ENCODE measurements around the gene BMPER. TPM values are rescaled to one million over a fixed set of nuclear protein-coding genes. Genes with fewer than 3 reads are reported as not detected.

BMPER gene
- total and polyA plus RNA-seq, 2 donors (not counting 1 experiment from before 2014, with no cell fraction given): 12.2 to 15.9 TPM

GRCh38 chr7:34130558-34131295, 225.4 kb downstream of the BMPER start:
- no peak overlapping the region for H3K9ac ChIP-seq (ENCODE audit: insufficient read depth, low read length)
- no peak overlapping the region for H3K4me3 ChIP-seq (replicated peaks in 1 of 4; ENCODE audit: control extremely low read depth in 1 of 4, insufficient read depth in 1 of 4, low read depth in 3 of 4, low read length in 4 of 4)
- no peaks in the 10 kb centered on the region for H4K20me1 ChIP-seq (ENCODE audit: control insufficient read depth, extremely low read depth, insufficient read depth, low read length)
- no peaks in the 10 kb centered on the region for H3K27me3 ChIP-seq (ENCODE audit: control insufficient read depth, insufficient read depth, low read length)
- no peaks in the 10 kb centered on the region for H3K36me3 ChIP-seq (ENCODE audit: control insufficient read depth, insufficient read depth, low read length)
- no peak overlapping the region for H3K27ac ChIP-seq (ENCODE audit: insufficient read depth, low read length)
- H3K79me2 ChIP-seq (ENCODE audit: control insufficient read depth, insufficient read depth, low read length): no peaks in the 10 kb centered on the region
- DNase-seq (ENCODE audit: low read depth in 2 of 2): no peak
- no peak overlapping the region for H3K4me2 ChIP-seq (ENCODE audit: extremely low read depth, insufficient read depth, low read length)
- TF ChIP-seq EZH2 (IDR thresholded peaks at IDR 0.05; ENCODE audit: low read length, missing control alignments): no peak
- no peak for TF ChIP-seq CTCF (conservative IDR thresholded peaks at IDR 0.05 in 1 of 2, IDR thresholded peaks at IDR 0.05 in 1 of 2; ENCODE audit: low read depth in 1 of 2, low read length in 2 of 2)
- no peak overlapping the region for H2AFZ ChIP-seq (ENCODE audit: low read length)
- H3K4me1 ChIP-seq (ENCODE audit: control insufficient read depth, extremely low read depth, insufficient read depth, low read length): peaks cover 5% of the 10 kb centered on the region
- H3K9me3 ChIP-seq (ENCODE audit: control insufficient read depth, insufficient read depth, low read depth, low read length): no peaks in the 10 kb centered on the region

GRCh38 chr7:34131371-34131770, 226.0 kb downstream of the BMPER start:
- Histone ChIP-seq H3K79me2 (ENCODE audit: control insufficient read depth, insufficient read depth, low read length) (no peaks in the 10 kb centered on the region), H3K4me1 (ENCODE audit: control insufficient read depth, extremely low read depth, insufficient read depth, low read length) (peaks cover 5% of the 10 kb centered on the region), H3K4me3 (replicated peaks in 1 of 4; ENCODE audit: control extremely low read depth in 1 of 4, insufficient read depth in 1 of 4, low read depth in 3 of 4, low read length in 4 of 4) (no peak overlapping the region), H3K27me3 (ENCODE audit: control insufficient read depth, insufficient read depth, low read length) (no peaks in the 10 kb centered on the region), H3K36me3 (ENCODE audit: control insufficient read depth, insufficient read depth, low read length) (no peaks in the 10 kb centered on the region), H3K27ac (ENCODE audit: insufficient read depth, low read length) (no peak overlapping the region), H3K4me2 (ENCODE audit: extremely low read depth, insufficient read depth, low read length) (no peak overlapping the region), H3K9ac (ENCODE audit: insufficient read depth, low read length) (no peak overlapping the region), H4K20me1 (ENCODE audit: control insufficient read depth, extremely low read depth, insufficient read depth, low read length) (no peaks in the 10 kb centered on the region), H2AFZ (ENCODE audit: low read length) (no peak overlapping the region), H3K9me3 (ENCODE audit: control insufficient read depth, insufficient read depth, low read depth, low read length) (no peaks in the 10 kb centered on the region)
- DNase-seq (ENCODE audit: low read depth in 2 of 2): peak in 1 of 2 donors; percentile 45
- TF ChIP-seq CTCF (conservative IDR thresholded peaks at IDR 0.05 in 1 of 2, IDR thresholded peaks at IDR 0.05 in 1 of 2; ENCODE audit: low read depth in 1 of 2, low read length in 2 of 2) (no peak), EZH2 (IDR thresholded peaks at IDR 0.05; ENCODE audit: low read length, missing control alignments) (no peak)

- no peaks in the 10 kb centered on the region for H3K79me2 ChIP-seq (ENCODE audit: control insufficient read depth, insufficient read depth, low read length)
- H3K4me3 ChIP-seq (replicated peaks in 1 of 4; ENCODE audit: control extremely low read depth in 1 of 4, insufficient read depth in 1 of 4, low read depth in 3 of 4, low read length in 4 of 4): no peak overlapping the region
- H3K9ac ChIP-seq (ENCODE audit: insufficient read depth, low read length): no peak overlapping the region
- no peak for TF ChIP-seq CTCF (conservative IDR thresholded peaks at IDR 0.05 in 1 of 2, IDR thresholded peaks at IDR 0.05 in 1 of 2; ENCODE audit: low read depth in 1 of 2, low read length in 2 of 2)
- no peak for TF ChIP-seq EZH2 (IDR thresholded peaks at IDR 0.05; ENCODE audit: low read length, missing control alignments)
- no peaks in the 10 kb centered on the region for H3K36me3 ChIP-seq (ENCODE audit: control insufficient read depth, insufficient read depth, low read length)
- H3K27ac ChIP-seq (ENCODE audit: insufficient read depth, low read length): peak overlapping the region; percentile 44
- no peaks in the 10 kb centered on the region for H4K20me1 ChIP-seq (ENCODE audit: control insufficient read depth, extremely low read depth, insufficient read depth, low read length)
- H3K4me1 ChIP-seq (ENCODE audit: control insufficient read depth, extremely low read depth, insufficient read depth, low read length): peaks cover 5% of the 10 kb centered on the region
- peak; percentile 79 to 95 for DNase-seq (ENCODE audit: low read depth in 2 of 2)
- H3K4me2 ChIP-seq (ENCODE audit: extremely low read depth, insufficient read depth, low read length): peak overlapping the region; percentile 29
- H3K27me3 ChIP-seq (ENCODE audit: control insufficient read depth, insufficient read depth, low read length): no peaks in the 10 kb centered on the region
- H3K9me3 ChIP-seq (ENCODE audit: control insufficient read depth, insufficient read depth, low read depth, low read length): no peaks in the 10 kb centered on the region
- H2AFZ ChIP-seq (ENCODE audit: low read length): no peak overlapping the region
These were observed 228.1 kb downstream of the BMPER start for GRCh38 chr7:34133356-34133982.
